Endothelial cell of umbilical vein (primary cell): ENCODE results near the gene ANKRD44. TPM values are rescaled to one million over a fixed set of nuclear protein-coding genes. Genes with fewer than 3 reads are reported as not detected.

Experiments used
- BruUV-seq: library from RNA; stranded (reverse); fragments of 400-500 nt; replicated peaks from 2 replicates; lab custom pipeline; 2021; lab: Mats Ljungman, UMichigan
- CTCF ChIA-PET: fragments of 300-600, 350-600 bp; sonication (Branson Sonifier 250); formaldehyde crosslinking; loops from one replicate; lab custom pipeline; 2021; ENCODE audit warnings: antibody characterized with exemption, inconsistent platforms; lab: Charles Lee
- POLR2A ChIA-PET: fragments of 300-600, 350-600 bp; sonication (Branson Sonifier 250); formaldehyde crosslinking; loops from one replicate; lab custom pipeline; 2021; ENCODE audit warnings: antibody characterized with exemption, inconsistent platforms; lab: Charles Lee
- DNase-seq: peaks from one replicate; pipeline ENCODE4 v3.0.0-alpha.2; 2011; ENCODE audit warnings: low read depth, low spot score
- FAIRE-seq: peaks from 2 replicates; lab custom pipeline; 2011; peaks lifted over from hg19 to GRCh38; lab: Jason Lieb, UNC
- H2AFZ ChIP-seq: 2 replicates; pipeline ENCODE4 v1.6.0; 2012; ENCODE audit warnings: low read depth, low read length, control low read depth, inconsistent platforms
- H3K27ac ChIP-seq: 2 replicates; pipeline ENCODE4 v1.5.1; 2011; ENCODE audit warnings: low read depth, mild to moderate bottlenecking, control low read depth, low read length, moderate library complexity; ENCODE audit not compliant: insufficient read depth
- H3K27me3 ChIP-seq, 2 experiments: 2 replicates each; pipeline versions ENCODE4 v1.6.0 to v1.6.1; 2011; ENCODE audit warnings: low read length in 2 of 2, mixed read lengths in 1 of 2; ENCODE audit not compliant: control insufficient read depth in 2 of 2, insufficient read depth in 2 of 2
- H3K36me3 ChIP-seq, 2 experiments: 2 replicates in 1 of 2; 3 replicates in 1 of 2; pipeline ENCODE4 v1.5.1; 2011; ENCODE audit warnings: low read length in 2 of 2, mild to moderate bottlenecking in 1 of 2, moderate library complexity in 1 of 2; ENCODE audit not compliant: control insufficient read depth in 2 of 2, insufficient read depth in 2 of 2; ENCODE audit errors: extremely low read depth in 1 of 2
- H3K4me1 ChIP-seq: 3 replicates; pipeline ENCODE4 v1.5.1; 2011; ENCODE audit warnings: mild to moderate bottlenecking, low read length; ENCODE audit not compliant: control insufficient read depth, insufficient read depth; ENCODE audit errors: extremely low read depth
- H3K4me2 ChIP-seq: 2 replicates; pipeline ENCODE4 v1.6.1; 2011; ENCODE audit warnings: low read length, control low read depth, mixed read lengths; ENCODE audit not compliant: insufficient read depth
- H3K4me3 ChIP-seq, 3 experiments: fragments of 200-600 bp in 1 of 3; sonication (generic), shearing (Covaris generic) in 1 of 3; replicated peaks in 1 of 3; 2 replicates each; pipeline ENCODE4 v1.5.1; 2011 to 2016; ENCODE audit warnings: control low read depth in 3 of 3, low read length in 3 of 3, mild to moderate bottlenecking in 2 of 3, inconsistent platforms in 1 of 3, low read depth in 1 of 3, moderate library complexity in 1 of 3; ENCODE audit not compliant: insufficient read depth in 1 of 3
- H3K79me2 ChIP-seq: 2 replicates; pipeline ENCODE4 v1.6.0; 2012; ENCODE audit warnings: low read length, inconsistent platforms; ENCODE audit not compliant: control insufficient read depth, insufficient read depth
- H3K9ac ChIP-seq: replicated peaks from 2 replicates; pipeline ENCODE3; 2011; ENCODE audit warnings: low read length, control low read depth; ENCODE audit not compliant: insufficient read depth; ENCODE audit errors: extremely low read depth
- H3K9me1 ChIP-seq: replicated peaks from 3 replicates; pipeline ENCODE4 v1.6.0; 2011; ENCODE audit warnings: mild to moderate bottlenecking, low read length; ENCODE audit not compliant: control insufficient read depth, insufficient read depth; ENCODE audit errors: extremely low read depth
- H3K9me3 ChIP-seq: replicated peaks from 2 replicates; pipeline ENCODE4 v1.5.1; 2012; ENCODE audit warnings: low read length, inconsistent platforms; ENCODE audit not compliant: control insufficient read depth, insufficient read depth
- H4K20me1 ChIP-seq: replicated peaks from 2 replicates; pipeline ENCODE3; 2011; ENCODE audit warnings: mild to moderate bottlenecking, low read length; ENCODE audit not compliant: control insufficient read depth, insufficient read depth; ENCODE audit errors: extremely low read depth
- CTCF ChIP-seq, 2 donors: IDR thresholded peaks; 1 replicate in 1 of 2; 2 replicates in 1 of 2; pipeline ENCODE4 v1.5.1; 2011; ENCODE audit warnings: low read length in 2 of 2, mild to moderate bottlenecking in 2 of 2, moderate library complexity in 2 of 2, control low read depth in 1 of 2, inconsistent platforms in 1 of 2, low read depth in 1 of 2; ENCODE audit not compliant: insufficient read depth in 1 of 2; ENCODE audit errors: extremely low read depth in 1 of 2
- EZH2 ChIP-seq: IDR thresholded peaks from 2 replicates; pipeline ENCODE4 v1.6.1; 2012; ENCODE audit warnings: borderline replicate concordance, low read depth, mild to moderate bottlenecking, moderate library complexity, low read length, inconsistent platforms; ENCODE audit not compliant: severe bottlenecking
- FOS ChIP-seq: IDR thresholded peaks from 2 replicates; pipeline ENCODE4 v1.6.1; 2011; ENCODE audit warnings: mild to moderate bottlenecking, low read length, moderate library complexity, borderline replicate concordance; ENCODE audit not compliant: insufficient read depth
- GATA2 ChIP-seq: IDR thresholded peaks from 2 replicates; pipeline ENCODE4 v1.7.0; 2011; ENCODE audit warnings: low read depth, mild to moderate bottlenecking, moderate library complexity, mixed read lengths, low read length; ENCODE audit not compliant: insufficient read length, insufficient read depth
- JUN ChIP-seq: IDR thresholded peaks from 2 replicates; pipeline ENCODE4 v1.6.1; 2011; ENCODE audit warnings: borderline replicate concordance, low read depth; ENCODE audit not compliant: insufficient read length, insufficient read depth
- MAX ChIP-seq: IDR thresholded peaks from 2 replicates; pipeline ENCODE4 v1.6.1; 2011; ENCODE audit not compliant: insufficient read depth, insufficient read length
- MYC ChIP-seq: IDR thresholded peaks from one replicate; pipeline ENCODE4 v1.6.1; 2011; ENCODE audit warnings: mild to moderate bottlenecking, low read depth, low read length
- POLR2A ChIP-seq: IDR thresholded peaks from 2 replicates; pipeline ENCODE4 v1.6.1; 2012; ENCODE audit warnings: low read depth, mild to moderate bottlenecking, control low read depth, low read length
- POLR2AphosphoS5 ChIP-seq: IDR thresholded peaks from 2 replicates; pipeline ENCODE4 v1.6.1; 2012; ENCODE audit warnings: low read depth, mild to moderate bottlenecking, control low read depth, low read length, moderate library complexity; ENCODE audit not compliant: insufficient read depth
- dilution Hi-C: fragments of 300-500 bp; cut with MboI; formaldehyde crosslinking; loops from one replicate; pipeline ENCODE4 v1.15.0; 2019; ENCODE audit warnings: low sequenced_read_pairs; ENCODE audit not compliant: extremely low pct_ligation_motif_present
- intact Hi-C: fragments of 100-400 bp; cut with micrococcal nuclease; formaldehyde crosslinking; loops from one replicate; pipeline ENCODE4 v1.10.0; 2022
- polyA plus RNA-seq, 4 experiments: library from polyadenylated mRNA; depleted of rRNA in 3 of 4; stranded (reverse) in 3 of 4; unstranded in 1 of 4; fragments of >200 nt; gene quantifications; 2 replicates each; pipeline versions ENCODE4 v1.2.1 to v1.2.3, GENCODE V29; 2011 to 2012; ENCODE audit warnings: missing spikeins in 1 of 4
- total RNA-seq: library from RNA; stranded (reverse); gene quantifications from 2 replicates; pipeline ENCODE4 v1.2.3, GENCODE V29; 2021

The ANKRD44 gene
- total and polyA plus RNA-seq, 2 donors (not counting 3 experiments of a cell fraction or from before 2014, with no cell fraction given), result 3.4 to 6.1 TPM

- no peak overlapping the region for H3K4me3 ChIP-seq
- no peaks in the 10 kb centered on the region for H3K36me3 ChIP-seq
- no peak for FAIRE-seq
- POLR2A ChIA-PET, result no interaction called here
- BruUV-seq, result no TSS peak
- no peaks in the 10 kb centered on the region for H4K20me1 ChIP-seq
- no peaks in the 10 kb centered on the region for H3K79me2 ChIP-seq
- H3K9ac ChIP-seq, result no peak overlapping the region
- H3K27me3 ChIP-seq, result no peaks in the 10 kb centered on the region
- H3K4me2 ChIP-seq, result no peak overlapping the region
- TF ChIP-seq CTCF (IDR thresholded peaks at IDR 0.05; ENCODE audit: extremely low read depth in 1 of 2, insufficient read depth in 1 of 2, low read depth in 1 of 2, low read length in 2 of 2) (no peak), MAX (no peak), JUN (no peak), FOS (no peak), GATA2 (no peak), POLR2AphosphoS5 (no peak), EZH2 (no peak), MYC (no peak), POLR2A (no peak)
- H3K9me3 ChIP-seq, result no peaks in the 10 kb centered on the region
- DNase-seq, result no peak
- H2AFZ ChIP-seq, result no peak overlapping the region
- no peaks in the 10 kb centered on the region for H3K9me1 ChIP-seq
- no peaks in the 10 kb centered on the region for H3K4me1 ChIP-seq
- dilution Hi-C loops (no loop called here), intact Hi-C loops (loop anchor here (5.0 kb wide), 1 partner anchor 685 kb away; no protein-coding TSS in a partner anchor)
- H3K27ac ChIP-seq, result no peak overlapping the region
- CTCF ChIA-PET, result interaction anchor here (0.9 kb wide), 1 partner anchor 11 kb away, joined by 3 read pairs; no protein-coding TSS in a partner anchor
Measured at GRCh38 chr2:197102231-197102630, 208.3 kb downstream of the ANKRD44 start.
